Endothelial cell of umbilical vein (primary cell): Measurements from ENCODE around the gene STAG1. TPM values are rescaled to one million over a fixed set of nuclear protein-coding genes. Genes with fewer than 3 reads are reported as not detected.

Experiments
- BruUV-seq: library from RNA; stranded (reverse); fragments of 400-500 nt; replicated peaks from 2 replicates; lab custom pipeline; 2021; lab: Mats Ljungman, UMichigan
- CTCF ChIA-PET: fragments of 300-600, 350-600 bp; sonication (Branson Sonifier 250); formaldehyde crosslinking; loops from one replicate; lab custom pipeline; 2021; ENCODE audit warnings: antibody characterized with exemption, inconsistent platforms; lab: Charles Lee
- POLR2A ChIA-PET: fragments of 300-600, 350-600 bp; sonication (Branson Sonifier 250); formaldehyde crosslinking; loops from one replicate; lab custom pipeline; 2021; ENCODE audit warnings: antibody characterized with exemption, inconsistent platforms; lab: Charles Lee
- DNase-seq: peaks from one replicate; pipeline ENCODE4 v3.0.0-alpha.2; 2011; ENCODE audit warnings: low read depth, low spot score
- FAIRE-seq: peaks from 2 replicates; lab custom pipeline; 2011; peaks lifted over from hg19 to GRCh38; lab: Jason Lieb, UNC
- H2AFZ ChIP-seq: 2 replicates; pipeline ENCODE4 v1.6.0; 2012; ENCODE audit warnings: low read depth, low read length, control low read depth, inconsistent platforms
- H3K27ac ChIP-seq: 2 replicates; pipeline ENCODE4 v1.5.1; 2011; ENCODE audit warnings: low read depth, mild to moderate bottlenecking, control low read depth, low read length, moderate library complexity; ENCODE audit not compliant: insufficient read depth
- H3K27me3 ChIP-seq, 2 experiments: 2 replicates each; pipeline versions ENCODE4 v1.6.0 to v1.6.1; 2011; ENCODE audit warnings: low read length in 2 of 2, mixed read lengths in 1 of 2; ENCODE audit not compliant: control insufficient read depth in 2 of 2, insufficient read depth in 2 of 2
- H3K36me3 ChIP-seq, 2 experiments: 2 replicates in 1 of 2; 3 replicates in 1 of 2; pipeline ENCODE4 v1.5.1; 2011; ENCODE audit warnings: low read length in 2 of 2, mild to moderate bottlenecking in 1 of 2, moderate library complexity in 1 of 2; ENCODE audit not compliant: control insufficient read depth in 2 of 2, insufficient read depth in 2 of 2; ENCODE audit errors: extremely low read depth in 1 of 2
- H3K4me1 ChIP-seq: 3 replicates; pipeline ENCODE4 v1.5.1; 2011; ENCODE audit warnings: mild to moderate bottlenecking, low read length; ENCODE audit not compliant: control insufficient read depth, insufficient read depth; ENCODE audit errors: extremely low read depth
- H3K4me2 ChIP-seq: 2 replicates; pipeline ENCODE4 v1.6.1; 2011; ENCODE audit warnings: low read length, control low read depth, mixed read lengths; ENCODE audit not compliant: insufficient read depth
- H3K4me3 ChIP-seq, 3 experiments: fragments of 200-600 bp in 1 of 3; sonication (generic), shearing (Covaris generic) in 1 of 3; replicated peaks in 1 of 3; 2 replicates each; pipeline ENCODE4 v1.5.1; 2011 to 2016; ENCODE audit warnings: control low read depth in 3 of 3, low read length in 3 of 3, mild to moderate bottlenecking in 2 of 3, inconsistent platforms in 1 of 3, low read depth in 1 of 3, moderate library complexity in 1 of 3; ENCODE audit not compliant: insufficient read depth in 1 of 3
- H3K79me2 ChIP-seq: 2 replicates; pipeline ENCODE4 v1.6.0; 2012; ENCODE audit warnings: low read length, inconsistent platforms; ENCODE audit not compliant: control insufficient read depth, insufficient read depth
- H3K9ac ChIP-seq: replicated peaks from 2 replicates; pipeline ENCODE3; 2011; ENCODE audit warnings: low read length, control low read depth; ENCODE audit not compliant: insufficient read depth; ENCODE audit errors: extremely low read depth
- H3K9me1 ChIP-seq: replicated peaks from 3 replicates; pipeline ENCODE4 v1.6.0; 2011; ENCODE audit warnings: mild to moderate bottlenecking, low read length; ENCODE audit not compliant: control insufficient read depth, insufficient read depth; ENCODE audit errors: extremely low read depth
- H3K9me3 ChIP-seq: replicated peaks from 2 replicates; pipeline ENCODE4 v1.5.1; 2012; ENCODE audit warnings: low read length, inconsistent platforms; ENCODE audit not compliant: control insufficient read depth, insufficient read depth
- H4K20me1 ChIP-seq: replicated peaks from 2 replicates; pipeline ENCODE3; 2011; ENCODE audit warnings: mild to moderate bottlenecking, low read length; ENCODE audit not compliant: control insufficient read depth, insufficient read depth; ENCODE audit errors: extremely low read depth
- EZH2 ChIP-seq: IDR thresholded peaks from 2 replicates; pipeline ENCODE4 v1.6.1; 2012; ENCODE audit warnings: borderline replicate concordance, low read depth, mild to moderate bottlenecking, moderate library complexity, low read length, inconsistent platforms; ENCODE audit not compliant: severe bottlenecking
- FOS ChIP-seq: IDR thresholded peaks from 2 replicates; pipeline ENCODE4 v1.6.1; 2011; ENCODE audit warnings: mild to moderate bottlenecking, low read length, moderate library complexity, borderline replicate concordance; ENCODE audit not compliant: insufficient read depth
- GATA2 ChIP-seq: IDR thresholded peaks from 2 replicates; pipeline ENCODE4 v1.7.0; 2011; ENCODE audit warnings: low read depth, mild to moderate bottlenecking, moderate library complexity, mixed read lengths, low read length; ENCODE audit not compliant: insufficient read length, insufficient read depth
- JUN ChIP-seq: IDR thresholded peaks from 2 replicates; pipeline ENCODE4 v1.6.1; 2011; ENCODE audit warnings: borderline replicate concordance, low read depth; ENCODE audit not compliant: insufficient read length, insufficient read depth
- MYC ChIP-seq: IDR thresholded peaks from one replicate; pipeline ENCODE4 v1.6.1; 2011; ENCODE audit warnings: mild to moderate bottlenecking, low read depth, low read length
- POLR2A ChIP-seq: IDR thresholded peaks from 2 replicates; pipeline ENCODE4 v1.6.1; 2012; ENCODE audit warnings: low read depth, mild to moderate bottlenecking, control low read depth, low read length
- POLR2AphosphoS5 ChIP-seq: IDR thresholded peaks from 2 replicates; pipeline ENCODE4 v1.6.1; 2012; ENCODE audit warnings: low read depth, mild to moderate bottlenecking, control low read depth, low read length, moderate library complexity; ENCODE audit not compliant: insufficient read depth
- dilution Hi-C: fragments of 300-500 bp; cut with MboI; formaldehyde crosslinking; loops from one replicate; pipeline ENCODE4 v1.15.0; 2019; ENCODE audit warnings: low sequenced_read_pairs; ENCODE audit not compliant: extremely low pct_ligation_motif_present
- intact Hi-C: fragments of 100-400 bp; cut with micrococcal nuclease; formaldehyde crosslinking; loops from one replicate; pipeline ENCODE4 v1.10.0; 2022
- polyA plus RNA-seq, 4 experiments: library from polyadenylated mRNA; depleted of rRNA in 3 of 4; stranded (reverse) in 3 of 4; unstranded in 1 of 4; fragments of >200 nt; gene quantifications; 2 replicates each; pipeline versions ENCODE4 v1.2.1 to v1.2.3, GENCODE V29; 2011 to 2012; ENCODE audit warnings: missing spikeins in 1 of 4
- total RNA-seq: library from RNA; stranded (reverse); gene quantifications from 2 replicates; pipeline ENCODE4 v1.2.3, GENCODE V29; 2021
- TF ChIP-seq, protein P1 (sequence below), 2 donors: IDR thresholded peaks; 1 replicate in 1 of 2; 2 replicates in 1 of 2; pipeline ENCODE4 v1.5.1; 2011; ENCODE audit warnings: low read length in 2 of 2, mild to moderate bottlenecking in 2 of 2, moderate library complexity in 2 of 2, control low read depth in 1 of 2, inconsistent platforms in 1 of 2, low read depth in 1 of 2; ENCODE audit not compliant: insufficient read depth in 1 of 2; ENCODE audit errors: extremely low read depth in 1 of 2
- TF ChIP-seq, protein P2 (sequence below): IDR thresholded peaks from 2 replicates; pipeline ENCODE4 v1.6.1; 2011; ENCODE audit not compliant: insufficient read depth, insufficient read length

Gene STAG1
- total and polyA plus RNA-seq, 2 donors (not counting 3 experiments of a cell fraction or from before 2014, with no cell fraction given): 7.4 to 42.1 TPM

DNA sequence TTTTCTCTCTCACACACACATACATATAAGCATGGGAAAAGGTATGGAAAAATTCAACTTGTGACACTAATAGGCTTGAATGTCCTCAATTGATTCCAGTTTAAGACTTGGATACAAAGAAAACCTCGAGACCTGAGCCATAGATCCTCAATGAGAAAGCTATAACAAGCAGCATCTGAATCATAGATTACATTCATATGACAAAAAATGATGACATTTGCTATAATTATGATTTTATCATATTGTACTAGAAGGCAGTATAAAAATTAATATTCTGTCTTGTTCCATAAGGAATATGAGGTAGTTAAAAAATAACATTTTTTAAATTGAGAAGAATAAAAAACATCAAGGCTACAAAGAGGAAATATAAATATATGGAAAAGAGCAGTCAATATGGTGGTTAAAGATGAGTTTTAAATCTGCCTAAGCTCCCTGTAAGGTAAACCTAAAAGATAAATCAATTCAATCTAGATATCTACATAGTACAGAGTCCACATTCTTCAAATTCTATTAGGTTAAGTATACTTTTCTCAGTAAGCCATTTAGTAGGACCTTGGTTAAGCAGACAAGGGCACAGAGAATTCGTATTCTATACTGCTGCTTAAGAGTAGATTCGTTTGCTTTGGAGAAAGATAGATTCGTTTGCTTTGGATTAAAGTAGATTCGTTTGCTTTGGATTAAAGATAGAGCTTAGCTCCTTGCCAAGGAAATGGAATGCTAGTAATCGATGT lies 175.7 kb downstream of the STAG1 start:
- DNase-seq (no peak), FAIRE-seq (no peak)
- CTCF ChIA-PET: interaction anchor here (0.6 to 2.9 kb wide), 5 partner anchors 10 to 185 kb away, joined by 3 to 10 read pairs (median 3); partner anchors contain the start of gene STAG1

More for the DNA sequence above, 175.7 kb downstream of the STAG1 start:
- Histone ChIP-seq H3K27ac (no peak overlapping the region), H3K9me3 (no peaks in the 10 kb centered on the region), H3K36me3 (no peaks in the 10 kb centered on the region), H3K4me1 (peaks cover 6% of the 10 kb centered on the region), H3K27me3 (no peaks in the 10 kb centered on the region), H3K4me3 (no peak overlapping the region), H2AFZ (no peak overlapping the region), H4K20me1 (no peaks in the 10 kb centered on the region), H3K79me2 (no peaks in the 10 kb centered on the region), H3K9ac (no peak overlapping the region), H3K4me2 (no peak overlapping the region), H3K9me1 (no peaks in the 10 kb centered on the region)
- dilution Hi-C loops: no loop called here
- no TSS peak for BruUV-seq
- POLR2A ChIA-PET: no interaction called here
- TF ChIP-seq JUN (no peak), MYC (no peak), POLR2A (no peak), FOS (no peak), GATA2 (no peak), EZH2 (no peak), POLR2AphosphoS5 (no peak)
- TF ChIP-seq, protein P1, sequence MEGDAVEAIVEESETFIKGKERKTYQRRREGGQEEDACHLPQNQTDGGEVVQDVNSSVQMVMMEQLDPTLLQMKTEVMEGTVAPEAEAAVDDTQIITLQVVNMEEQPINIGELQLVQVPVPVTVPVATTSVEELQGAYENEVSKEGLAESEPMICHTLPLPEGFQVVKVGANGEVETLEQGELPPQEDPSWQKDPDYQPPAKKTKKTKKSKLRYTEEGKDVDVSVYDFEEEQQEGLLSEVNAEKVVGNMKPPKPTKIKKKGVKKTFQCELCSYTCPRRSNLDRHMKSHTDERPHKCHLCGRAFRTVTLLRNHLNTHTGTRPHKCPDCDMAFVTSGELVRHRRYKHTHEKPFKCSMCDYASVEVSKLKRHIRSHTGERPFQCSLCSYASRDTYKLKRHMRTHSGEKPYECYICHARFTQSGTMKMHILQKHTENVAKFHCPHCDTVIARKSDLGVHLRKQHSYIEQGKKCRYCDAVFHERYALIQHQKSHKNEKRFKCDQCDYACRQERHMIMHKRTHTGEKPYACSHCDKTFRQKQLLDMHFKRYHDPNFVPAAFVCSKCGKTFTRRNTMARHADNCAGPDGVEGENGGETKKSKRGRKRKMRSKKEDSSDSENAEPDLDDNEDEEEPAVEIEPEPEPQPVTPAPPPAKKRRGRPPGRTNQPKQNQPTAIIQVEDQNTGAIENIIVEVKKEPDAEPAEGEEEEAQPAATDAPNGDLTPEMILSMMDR (IDR thresholded peaks at IDR 0.05; ENCODE audit: extremely low read depth in 1 of 2, insufficient read depth in 1 of 2, low read depth in 1 of 2, low read length in 2 of 2): no peak
- TF ChIP-seq, protein P2, sequence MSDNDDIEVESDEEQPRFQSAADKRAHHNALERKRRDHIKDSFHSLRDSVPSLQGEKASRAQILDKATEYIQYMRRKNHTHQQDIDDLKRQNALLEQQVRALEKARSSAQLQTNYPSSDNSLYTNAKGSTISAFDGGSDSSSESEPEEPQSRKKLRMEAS: no peak
- intact Hi-C loops: no loop called here
